ENCODE results near the gene LRRC1.
"Not testable (repeated sequence)": the region's sequence is repeated elsewhere in the genome, so short reads cannot be mapped to it uniquely, and the experiment has no call there.

Gene LRRC1

DNA sequence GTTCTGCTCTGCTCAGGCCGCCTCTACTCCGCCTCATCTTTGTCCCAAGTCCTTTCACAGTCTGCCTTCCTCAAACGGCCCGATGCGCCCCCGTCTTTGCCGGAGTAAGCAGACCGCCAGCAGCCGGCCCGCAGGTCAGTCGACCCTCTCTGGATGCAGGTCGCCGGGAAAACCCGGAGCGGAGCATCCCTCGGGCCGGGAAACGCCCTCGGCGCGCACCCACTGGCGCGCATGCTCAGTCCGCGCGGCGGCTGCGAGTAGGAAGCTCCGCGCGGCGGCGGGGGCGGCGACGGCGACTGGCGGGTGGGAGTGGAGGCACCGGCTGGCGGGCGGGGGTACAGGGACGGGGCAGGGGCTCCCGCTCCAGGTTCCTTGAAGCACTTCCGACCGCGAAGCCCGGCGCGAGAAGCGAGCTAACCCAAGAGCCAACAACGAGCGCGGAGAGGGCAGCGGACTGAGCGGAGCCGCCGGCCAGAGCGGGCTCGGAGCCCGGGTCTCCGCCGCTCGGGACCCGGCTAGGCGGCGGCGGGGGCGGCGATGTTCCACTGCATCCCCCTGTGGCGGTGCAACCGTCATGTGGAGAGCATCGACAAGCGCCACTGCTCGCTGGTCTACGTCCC lies at the start of gene LRRC1:
TSS of gene LRRC1 (plus strand) at position 286 of the 620 bp plus-strand sequence. CDS start at position 538, 252 bp downstream.
- DNase-seq (ENCODE audit: low spot score) = peak; percentile 98

DNA sequence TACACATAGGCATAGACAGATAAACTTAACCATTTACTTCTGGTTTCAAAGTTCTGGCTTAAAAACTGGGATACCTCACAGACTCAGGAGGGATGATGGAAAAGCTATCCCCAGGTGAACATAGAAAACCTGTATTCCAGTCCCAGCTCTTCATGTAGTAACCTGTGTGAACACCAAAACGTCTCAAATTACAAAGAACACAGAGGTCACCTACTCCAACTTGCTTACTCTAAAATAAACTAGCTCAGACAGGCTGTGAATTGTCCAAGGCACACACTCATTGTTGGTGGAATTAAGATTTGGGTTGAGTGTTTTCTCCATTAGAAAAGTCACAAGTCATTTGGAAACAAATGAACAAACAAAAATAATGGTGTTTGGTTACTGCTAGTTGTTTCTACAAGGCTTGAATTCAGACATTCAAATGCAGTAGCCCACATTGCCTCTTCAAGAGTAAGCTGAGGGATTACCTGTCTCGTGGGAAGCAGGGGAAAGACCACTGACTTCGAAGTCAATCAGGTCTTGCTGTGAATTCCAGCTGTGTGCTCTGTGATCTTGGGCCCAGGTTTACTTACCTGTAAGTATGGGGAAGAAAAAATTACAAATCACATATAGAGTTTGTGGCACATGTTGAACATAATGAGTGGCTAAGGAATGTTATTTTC lies 48.2 kb upstream of the LRRC1 start:
- no peak for DNase-seq (ENCODE audit: low spot score)

DNA sequence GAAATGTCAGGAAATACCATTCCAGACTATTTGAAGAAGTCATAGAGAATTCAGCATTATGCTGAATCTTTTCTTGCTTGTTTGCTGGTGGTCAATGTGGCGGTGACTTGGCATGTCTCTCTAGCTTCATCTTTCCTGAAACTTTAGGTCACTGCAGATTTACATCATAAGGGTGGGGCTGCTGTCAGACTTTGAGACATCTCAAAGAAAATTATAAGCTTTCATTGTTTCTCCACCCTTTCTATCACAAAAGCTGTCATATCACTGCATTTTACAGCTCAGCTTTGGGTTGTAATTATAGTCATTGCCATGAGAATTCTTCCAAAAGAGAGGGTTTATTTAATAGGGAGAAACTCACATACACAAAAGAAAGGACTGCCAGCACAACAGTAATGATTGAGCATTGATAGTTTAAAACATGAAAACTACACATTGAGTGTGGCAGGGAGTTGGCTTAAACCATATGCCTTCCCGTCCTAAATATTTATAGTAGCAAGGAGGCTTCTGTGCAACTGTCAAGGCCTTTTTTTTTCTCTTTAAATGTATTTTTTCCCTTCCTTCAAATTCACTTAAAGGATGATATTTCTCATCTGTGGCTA lies 44.7 kb upstream of the LRRC1 start:
- no peak for DNase-seq (ENCODE audit: low spot score)

DNA sequence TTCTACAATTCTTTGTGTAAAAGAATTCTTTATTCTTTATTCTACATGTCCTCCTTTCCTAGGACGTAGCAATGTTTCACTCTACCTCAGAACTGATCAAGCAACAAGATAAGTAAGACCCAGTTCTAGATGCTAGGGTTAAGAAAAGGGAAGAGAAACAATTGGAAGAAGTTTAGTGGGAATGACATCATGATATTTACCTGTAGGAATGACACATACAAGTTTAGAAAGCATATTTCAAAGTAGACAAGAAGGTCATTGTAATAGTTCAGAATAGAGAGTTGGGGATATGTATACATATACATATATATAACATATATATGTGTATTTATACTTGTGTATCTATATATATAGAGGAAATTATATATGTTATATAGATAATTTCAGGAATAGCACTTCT lies 43.4 kb upstream of the LRRC1 start:
- DNase-seq (ENCODE audit: low spot score) = no peak

DNA sequence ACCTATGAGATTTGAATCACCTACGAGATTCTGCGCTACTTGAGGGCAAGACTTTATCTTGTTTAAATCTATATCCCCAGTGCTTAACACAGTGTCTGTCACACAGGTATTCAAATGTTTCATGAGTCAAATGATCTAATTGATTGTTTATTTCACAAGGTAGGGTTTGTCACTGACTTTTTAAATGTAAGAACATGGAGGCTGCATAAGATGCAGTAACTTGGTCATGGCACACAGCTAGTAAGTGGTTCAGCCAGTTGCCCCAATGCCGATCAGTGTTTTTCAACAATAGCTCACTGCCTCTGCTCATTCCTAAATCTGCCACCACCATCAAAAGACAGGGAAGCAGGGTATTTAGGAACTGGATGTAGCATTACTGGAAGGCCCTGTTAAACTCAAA lies 42.4 kb upstream of the LRRC1 start:
- DNase-seq (ENCODE audit: low spot score) = no peak

DNA sequence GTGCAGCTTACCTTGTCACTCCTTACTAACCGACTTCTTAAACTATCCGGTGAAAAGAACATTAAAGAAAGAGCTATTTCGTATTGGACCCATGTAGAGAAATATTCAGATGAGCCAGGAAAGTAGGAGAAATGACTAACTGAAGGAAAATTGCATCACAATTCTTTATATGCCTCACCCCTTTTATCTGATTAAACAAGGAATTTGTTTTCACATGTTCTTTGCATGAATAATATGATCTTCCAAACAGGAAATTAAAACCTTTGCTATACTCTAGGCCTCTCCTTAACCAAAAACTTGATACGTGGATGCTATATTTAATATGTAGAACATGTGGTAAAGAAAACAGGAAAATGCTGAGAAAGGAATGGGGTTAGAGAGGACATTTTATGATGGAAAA lies 41.9 kb upstream of the LRRC1 start:
- DNase-seq (ENCODE audit: low spot score) = peak; percentile 72

DNA sequence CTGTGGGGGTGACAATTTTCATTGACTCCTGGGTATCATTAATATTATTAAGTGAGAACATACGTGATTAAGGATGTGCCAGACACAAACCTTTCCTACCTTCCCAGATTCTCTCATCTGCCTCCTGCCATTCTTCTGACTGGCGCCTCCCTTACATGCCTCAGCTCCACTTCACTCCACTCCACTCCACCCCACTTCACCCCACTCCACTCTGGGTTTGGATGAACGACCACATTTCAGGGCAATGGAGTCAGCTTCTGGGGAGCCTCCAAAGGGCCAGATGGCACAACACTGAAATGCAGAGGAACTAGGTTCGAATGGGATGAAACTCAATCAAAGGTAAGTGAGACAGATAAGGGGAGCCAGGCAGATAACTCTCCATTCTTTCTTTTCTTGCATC lies 40.5 kb upstream of the LRRC1 start:
- no peak for DNase-seq (ENCODE audit: low spot score)

DNA sequence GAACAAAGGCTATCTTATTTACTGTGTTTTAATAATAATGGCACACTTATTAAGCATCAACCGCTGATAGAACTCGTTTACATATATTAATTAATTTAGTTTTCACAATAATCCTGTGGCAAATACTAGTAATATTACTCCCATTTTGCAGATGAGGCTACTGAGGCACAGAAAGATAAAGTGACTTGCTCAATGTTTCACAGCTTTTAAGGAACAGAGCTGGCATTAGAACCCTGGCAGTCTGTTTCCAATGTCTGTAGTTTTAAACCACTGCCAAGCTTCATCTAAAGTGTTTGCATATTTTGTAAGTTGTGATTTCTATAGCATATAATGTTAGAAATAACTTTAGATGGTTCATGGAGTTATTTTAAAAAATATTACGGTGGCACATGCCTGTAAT lies 38.4 kb upstream of the LRRC1 start:
- DNase-seq (ENCODE audit: low spot score) = no peak

DNA sequence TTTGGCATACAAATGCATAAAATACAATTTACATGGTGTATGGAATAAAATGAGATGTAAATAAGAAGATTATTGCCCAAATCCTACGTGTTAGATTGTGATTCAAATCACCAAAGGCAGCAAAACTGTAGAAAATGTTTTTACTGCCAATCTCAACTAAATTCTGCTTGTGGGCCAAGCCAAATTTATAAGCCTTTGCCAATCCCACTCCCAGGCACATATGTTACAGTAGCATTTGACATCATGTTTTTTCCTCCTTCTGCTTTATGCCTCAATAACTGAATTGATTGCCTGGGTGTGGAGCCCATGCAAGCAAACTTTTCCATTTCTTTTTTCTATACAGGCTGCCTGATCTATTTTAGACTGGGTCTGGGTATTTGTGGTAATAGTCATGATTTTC lies 36.3 kb upstream of the LRRC1 start:
- DNase-seq (ENCODE audit: low spot score) = no peak

DNA sequence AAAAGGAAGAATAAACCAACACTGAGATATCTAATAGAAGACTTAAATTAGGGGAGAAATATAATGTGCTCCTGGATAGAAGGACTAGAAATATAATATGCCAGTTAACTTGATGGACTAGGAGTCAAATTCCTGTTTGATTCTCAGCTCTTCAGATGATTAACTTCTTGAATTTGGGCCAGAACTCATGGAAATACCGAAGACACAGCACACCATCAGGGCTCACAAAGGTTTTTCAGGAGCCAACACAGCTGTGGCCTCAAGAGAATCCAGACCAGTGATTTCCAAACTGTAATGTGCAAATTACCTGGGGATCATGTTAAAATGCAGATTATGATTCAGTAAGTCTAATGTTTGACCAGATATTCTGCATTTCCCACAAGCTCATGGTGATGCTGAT lies 33.8 kb upstream of the LRRC1 start:
- DNase-seq (ENCODE audit: low spot score) = no peak

DNA sequence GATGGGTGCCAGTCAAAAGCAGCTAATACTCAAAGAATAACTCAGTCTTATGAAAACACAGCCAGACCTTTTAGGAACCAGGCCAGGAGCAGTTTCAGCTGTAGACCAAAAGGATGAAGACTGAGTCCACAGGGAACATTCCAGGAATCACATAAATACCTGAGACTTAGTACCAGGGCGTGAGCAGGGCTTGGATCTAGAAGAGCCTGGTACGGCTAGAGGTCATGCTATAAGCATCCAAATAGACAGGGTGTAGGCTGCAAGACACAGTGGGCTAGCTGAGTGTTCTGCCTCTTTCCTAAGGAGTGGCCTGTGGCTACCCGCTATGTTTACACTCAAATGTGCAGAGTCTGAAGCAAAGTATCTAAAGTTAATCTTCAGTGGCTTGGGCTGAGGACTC lies 29.5 kb upstream of the LRRC1 start:
- DNase-seq (ENCODE audit: low spot score) = no peak

DNA sequence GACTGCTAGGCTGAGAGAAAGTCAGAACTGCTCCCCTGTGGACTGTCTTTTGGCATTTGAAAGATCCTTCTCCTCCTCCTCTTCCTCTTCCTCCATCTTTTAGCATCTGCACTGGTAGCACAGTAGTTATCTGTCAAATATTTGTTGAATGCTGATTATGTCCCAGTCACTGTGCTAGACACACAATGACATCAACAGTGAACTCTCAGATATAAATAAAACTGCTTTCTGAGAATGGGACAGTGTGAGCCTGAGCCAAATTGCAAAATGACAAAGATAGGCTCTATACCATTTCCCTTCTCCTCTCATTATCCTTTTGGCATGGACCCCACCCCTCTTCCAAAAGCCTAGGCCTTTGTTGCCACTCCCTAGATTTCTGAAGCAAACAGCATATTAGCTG lies 27.9 kb upstream of the LRRC1 start:
- DNase-seq (ENCODE audit: low spot score) = no peak

DNA sequence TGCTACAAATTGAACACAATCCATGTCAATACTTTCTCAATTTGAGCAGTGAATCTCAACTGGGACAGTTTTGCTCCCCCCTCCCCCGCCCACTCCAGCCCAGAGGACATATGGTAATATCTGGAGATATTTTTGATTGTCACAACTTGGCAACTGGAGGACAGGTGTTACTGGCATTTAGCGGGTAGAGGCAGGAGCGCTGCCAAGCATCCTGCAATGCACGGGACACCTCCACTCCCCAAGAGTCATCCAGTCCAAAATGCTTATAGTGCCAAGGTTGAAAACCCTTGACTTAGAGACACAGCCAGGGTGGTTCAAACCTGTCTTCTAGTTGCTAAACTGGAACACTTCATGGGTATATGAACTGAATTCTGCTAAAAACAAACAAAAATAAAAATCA lies 26.9 kb upstream of the LRRC1 start:
- DNase-seq (ENCODE audit: low spot score) = no peak

DNA sequence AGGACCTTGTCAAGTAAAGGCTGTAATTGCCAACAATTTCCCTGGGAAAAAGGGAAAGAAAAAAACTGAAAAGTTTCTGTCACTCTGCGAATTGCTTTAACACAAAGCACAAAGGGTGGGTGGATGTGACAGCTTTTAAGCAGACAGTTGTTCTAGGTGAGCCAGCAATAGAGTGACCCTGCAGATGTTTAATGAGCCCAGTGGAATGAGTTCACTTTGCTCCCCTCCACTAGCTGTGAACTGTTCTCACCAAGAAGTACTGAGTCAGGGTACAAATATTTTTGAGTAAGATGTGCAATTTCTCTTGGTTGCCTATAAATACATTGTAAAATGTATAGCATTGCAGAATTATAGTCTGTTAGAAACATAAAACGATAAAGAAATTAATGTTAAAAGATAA lies 26.2 kb upstream of the LRRC1 start:
- DNase-seq (ENCODE audit: low spot score) = no peak

DNA sequence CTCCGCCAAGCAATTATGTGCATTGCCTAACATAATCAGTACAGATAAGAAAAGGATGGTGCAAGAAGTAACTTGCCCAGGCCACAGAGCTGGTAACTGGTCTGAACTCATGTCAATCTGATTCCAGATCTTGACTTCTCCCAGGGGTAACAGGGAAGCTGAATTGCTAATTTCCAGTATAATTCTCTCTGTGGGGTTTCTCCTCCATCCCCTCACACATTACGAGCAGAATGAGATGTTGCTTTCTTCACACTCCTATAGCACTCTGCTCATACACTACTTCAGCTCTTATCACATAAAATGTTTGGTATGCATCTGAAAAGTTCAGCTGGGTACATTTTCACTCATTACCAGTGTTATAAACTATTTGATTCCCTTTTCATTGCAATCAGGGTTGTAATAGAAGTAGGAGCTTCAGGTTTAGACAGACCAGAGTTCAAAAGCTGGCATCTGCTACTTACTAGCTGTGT lies 24.0 kb upstream of the LRRC1 start:
- no peak for DNase-seq (ENCODE audit: low spot score)

DNA sequence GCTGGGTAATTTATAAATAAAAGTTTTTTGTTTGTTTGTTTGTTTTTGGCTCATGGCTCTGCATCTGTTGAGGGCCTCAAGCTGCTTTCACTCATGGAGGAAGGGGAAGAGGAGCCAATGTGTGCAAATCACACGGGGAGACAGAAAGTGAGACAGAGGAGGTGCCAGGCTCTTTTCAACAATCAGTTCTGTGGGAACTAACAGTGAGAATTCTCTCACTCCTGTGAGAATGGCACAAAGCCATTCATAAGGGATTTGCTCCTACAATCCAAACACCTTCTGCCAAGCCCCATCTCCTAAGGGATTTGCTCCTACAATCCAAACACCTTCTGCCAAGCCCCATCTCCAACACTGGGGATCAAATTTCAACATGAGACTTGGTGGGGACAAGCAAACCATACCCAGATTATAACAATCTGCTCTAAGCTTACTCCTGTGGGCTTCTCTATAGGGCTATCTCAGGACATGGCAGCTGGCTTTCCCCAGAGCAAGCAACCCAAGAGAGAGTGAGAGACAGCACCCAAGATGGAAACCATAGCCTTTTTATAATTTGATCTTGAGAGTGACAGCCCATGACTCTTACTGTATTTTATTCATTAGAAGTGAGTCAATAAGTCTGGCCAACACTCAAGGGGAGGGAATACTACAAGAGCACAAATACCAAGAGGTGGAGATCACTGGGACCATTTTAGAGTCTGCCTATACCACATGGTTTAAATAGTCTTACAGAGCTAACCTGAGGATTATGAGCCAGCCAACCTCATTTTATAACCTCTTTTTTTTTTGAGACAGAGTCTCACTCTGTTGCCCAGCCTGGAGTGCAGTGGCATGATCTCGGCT lies 22.8 kb upstream of the LRRC1 start:
- DNase-seq (ENCODE audit: low spot score) = peak; percentile 58

DNA sequence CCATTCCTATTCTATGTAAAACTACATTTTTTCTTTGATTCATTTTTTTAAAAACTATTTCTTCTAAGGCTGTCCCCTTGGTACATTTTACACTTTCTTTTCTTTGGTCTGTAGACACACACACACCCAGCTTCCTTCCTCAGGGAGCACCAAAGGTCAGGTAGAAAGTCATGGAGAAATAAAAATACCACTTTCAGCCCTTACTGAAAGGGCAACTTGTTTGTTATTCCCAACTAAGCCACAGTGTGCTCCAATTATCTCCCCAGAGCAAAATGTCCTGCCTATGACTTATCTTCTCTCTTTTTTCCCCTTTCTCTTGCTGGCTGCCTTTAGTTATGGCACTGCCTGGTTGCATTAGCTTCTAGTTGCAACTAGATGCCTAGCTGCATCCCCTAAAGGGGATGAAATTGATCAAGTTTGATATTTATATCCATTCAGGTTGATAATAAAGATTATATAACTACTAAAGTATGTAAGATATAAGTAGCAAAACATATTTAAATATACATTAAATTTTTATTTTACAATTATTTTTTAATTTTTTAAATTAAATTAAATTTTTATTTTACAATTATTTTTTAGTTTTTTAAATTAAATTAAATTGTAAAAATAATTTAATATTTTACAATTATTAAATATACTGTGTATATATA lies 21.6 kb upstream of the LRRC1 start:
- no peak for DNase-seq (ENCODE audit: low spot score)

DNA sequence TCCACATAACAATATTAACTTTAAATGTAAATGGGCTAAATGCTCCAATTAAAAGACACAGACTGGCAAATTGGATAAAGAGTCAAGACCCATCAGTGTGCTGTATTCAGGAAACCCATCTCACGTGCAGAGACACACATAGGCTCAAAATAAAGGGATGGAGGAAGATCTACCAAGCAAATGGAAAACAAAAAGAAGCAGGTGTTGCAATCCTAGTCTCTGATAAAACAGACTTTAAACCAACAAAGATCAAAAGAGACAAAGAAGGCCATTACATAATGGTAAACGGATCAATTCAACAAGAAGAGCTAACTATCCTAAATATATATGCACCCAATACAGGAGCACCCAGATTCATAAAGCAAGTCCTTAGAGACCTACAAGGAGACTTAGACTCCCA lies 18.7 kb upstream of the LRRC1 start:
- not testable (repeated sequence) for DNase-seq (ENCODE audit: low spot score)

DNA sequence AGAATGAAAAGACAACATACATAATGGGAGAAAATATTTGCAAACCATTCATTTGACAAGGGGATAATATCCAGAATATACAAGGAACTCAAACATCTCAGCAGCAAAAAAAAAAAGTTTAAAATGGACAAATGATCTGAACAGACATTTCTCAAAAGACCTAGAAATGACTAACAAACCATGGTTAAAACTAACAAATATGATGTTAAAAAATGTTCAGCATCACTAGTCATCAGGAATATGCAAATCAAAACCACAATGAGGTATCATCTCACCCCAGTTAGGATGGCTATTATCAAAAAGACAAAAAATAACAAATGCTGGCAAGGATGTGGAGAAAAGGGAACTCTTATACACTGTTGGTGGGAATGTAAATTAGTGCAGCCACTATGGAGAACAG lies 9.8 kb upstream of the LRRC1 start:
- DNase-seq (ENCODE audit: low spot score) = not testable (repeated sequence)

DNA sequence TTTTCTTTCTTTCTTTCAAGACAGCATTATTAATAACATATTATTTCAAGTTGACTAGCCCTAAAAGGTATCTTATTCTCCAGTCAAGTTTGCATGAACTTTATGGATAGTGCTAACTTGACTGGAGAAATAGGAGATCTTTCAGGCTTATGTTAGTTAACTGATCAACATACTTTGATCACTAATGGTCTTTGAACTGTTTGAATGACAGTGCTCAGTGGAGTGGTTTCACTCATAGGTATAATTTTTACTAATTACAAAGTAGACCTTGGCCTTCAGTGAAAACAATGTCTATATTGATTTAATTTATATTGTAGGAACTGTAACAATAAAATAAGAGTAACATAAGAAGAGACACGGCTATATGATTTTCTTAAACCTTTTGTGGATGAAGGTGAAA lies 8.0 kb upstream of the LRRC1 start:
- no peak for DNase-seq (ENCODE audit: low spot score)

DNA sequence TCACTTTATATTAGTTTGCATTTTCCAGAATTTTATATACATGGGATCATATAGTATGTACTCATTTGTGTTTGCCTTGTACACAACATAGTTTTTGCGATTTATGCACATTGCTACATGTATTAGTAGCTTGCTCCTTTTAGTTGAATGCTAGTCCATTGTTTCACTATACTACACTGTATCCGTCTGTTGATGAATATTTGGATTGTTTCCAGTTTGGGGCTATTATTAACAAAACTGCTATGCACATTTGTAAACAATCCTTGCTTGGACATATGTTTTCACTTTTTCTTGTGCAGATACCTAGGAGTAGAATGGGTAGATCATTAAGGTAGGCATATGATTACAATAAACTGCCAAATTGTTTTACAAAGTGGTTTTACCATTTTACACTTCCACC lies 3.9 kb upstream of the LRRC1 start:
- no peak for DNase-seq (ENCODE audit: low spot score)

DNA sequence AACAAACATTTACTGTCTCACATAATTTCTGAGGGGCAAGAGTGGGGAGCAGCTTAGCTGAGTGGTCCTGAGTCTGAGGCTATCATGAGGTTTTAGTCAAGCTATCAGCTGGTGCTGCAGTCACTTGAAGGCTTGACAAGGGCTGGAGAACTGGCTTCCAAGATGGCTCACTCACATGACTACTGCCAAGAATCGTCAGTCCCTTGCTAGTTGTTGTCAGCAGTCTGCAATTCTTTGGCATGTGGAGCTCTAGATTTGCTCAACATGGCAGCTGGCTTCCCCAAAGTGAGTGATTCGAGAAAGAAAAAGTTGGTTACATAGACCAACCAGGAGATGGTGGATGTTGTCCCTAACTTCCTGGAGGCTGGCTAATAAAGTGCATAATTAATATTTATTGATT lies 2.8 kb upstream of the LRRC1 start:
- no peak for DNase-seq (ENCODE audit: low spot score)

Data from GM03348 (cell line).